GM19035 (cell line): ENCODE measurements around the gene EXOSC3.

ENCODE experiments used
- ATAC-seq: cut with Tn5 transposase; IDR thresholded peaks from one replicate; pipeline ENCODE4 v1.9.1; 2021; ENCODE audit not compliant: unreplicated experiment

The EXOSC3 gene

DNA sequence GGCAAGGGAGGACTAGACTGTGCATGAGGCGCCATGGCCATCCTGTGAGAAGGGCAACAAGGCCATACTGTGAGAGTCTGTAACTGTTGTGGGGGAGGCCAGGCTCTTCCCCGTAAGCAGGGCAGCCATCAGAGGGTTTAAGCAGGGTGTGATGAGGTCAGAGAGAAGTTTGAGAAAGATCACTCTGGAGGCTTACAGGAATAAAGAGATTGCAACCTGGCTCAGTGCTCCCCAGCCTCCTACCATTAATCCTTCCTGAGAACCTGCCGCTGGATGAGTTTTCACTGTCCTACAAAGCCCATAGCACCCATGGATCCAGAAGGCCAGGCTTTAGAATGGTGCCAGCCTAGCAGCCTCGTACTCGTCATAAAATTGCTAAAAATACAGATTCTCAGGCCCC, 45.6 kb downstream of the EXOSC3 start:
- no peak for ATAC-seq

DNA sequence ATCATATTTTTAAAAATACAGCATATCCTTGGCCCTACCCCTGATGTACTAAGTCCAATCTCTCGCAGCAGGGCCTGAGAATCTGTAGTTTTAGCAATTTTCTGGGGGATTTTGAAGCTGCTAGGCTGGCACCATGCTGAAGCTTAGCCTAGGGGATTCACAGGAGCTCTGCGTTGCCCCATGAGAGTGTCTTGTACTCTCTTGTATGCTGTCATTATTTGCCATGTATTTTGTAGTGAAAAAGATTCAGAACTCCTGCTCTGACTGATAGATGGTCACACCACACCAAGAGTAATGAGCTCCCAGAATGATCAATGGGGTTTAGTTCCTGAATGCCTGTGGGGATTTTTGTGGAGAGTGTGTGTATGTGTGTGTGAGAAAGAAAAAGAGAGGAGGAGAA, 51.9 kb downstream of the EXOSC3 start:
- ATAC-seq = no peak

DNA sequence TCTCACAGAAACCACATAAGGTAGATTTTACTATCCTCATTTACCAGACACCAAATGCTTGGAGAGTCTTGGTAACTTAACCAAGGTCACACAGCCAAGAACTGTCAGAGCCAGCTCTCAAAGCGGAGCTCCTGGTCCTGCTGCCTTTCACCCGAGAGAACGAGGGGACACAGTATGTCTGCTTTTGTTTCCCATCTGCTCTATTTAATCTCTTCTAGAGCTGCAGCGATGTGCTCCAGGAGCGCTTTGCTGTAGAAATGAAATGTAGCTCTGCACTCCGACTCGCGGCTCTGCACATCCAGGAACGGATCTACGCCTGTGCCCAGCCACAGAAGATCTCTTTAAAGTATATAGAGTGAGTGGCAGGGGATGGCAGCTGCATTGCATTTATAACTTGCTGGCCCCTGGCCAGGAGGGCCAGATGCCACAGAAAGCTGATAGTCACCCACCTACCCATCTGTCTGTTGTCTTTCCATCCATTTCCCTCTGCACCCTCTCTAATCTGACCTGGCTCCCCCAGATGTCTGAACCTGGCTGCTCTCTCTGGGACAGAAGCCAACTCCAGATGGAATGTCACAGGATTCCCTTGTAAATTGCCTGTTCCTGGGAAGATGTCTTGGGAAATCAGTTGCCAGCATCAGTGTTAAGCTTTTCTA, 52.6 kb downstream of the EXOSC3 start:
- no peak for ATAC-seq

DNA sequence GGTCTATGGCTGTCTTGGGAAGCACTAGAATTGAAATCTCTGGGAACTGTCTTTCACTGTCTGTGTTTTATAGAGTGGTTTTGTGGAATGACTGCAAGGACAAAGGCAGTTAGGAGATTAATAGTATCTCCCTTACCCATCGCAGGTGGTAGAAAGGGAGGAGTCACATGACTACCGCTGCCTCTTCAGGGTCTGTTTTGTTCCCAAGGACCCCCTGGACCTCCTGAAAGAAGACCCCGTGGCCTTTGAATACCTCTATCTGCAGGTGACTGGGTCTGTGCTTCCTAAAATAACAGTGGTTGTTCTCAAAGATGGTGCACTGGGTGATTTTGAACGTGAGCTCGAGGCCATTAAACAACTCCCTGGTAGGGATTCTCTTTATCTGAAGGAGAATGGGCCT, 54.0 kb downstream of the EXOSC3 start:
- no peak for ATAC-seq

DNA sequence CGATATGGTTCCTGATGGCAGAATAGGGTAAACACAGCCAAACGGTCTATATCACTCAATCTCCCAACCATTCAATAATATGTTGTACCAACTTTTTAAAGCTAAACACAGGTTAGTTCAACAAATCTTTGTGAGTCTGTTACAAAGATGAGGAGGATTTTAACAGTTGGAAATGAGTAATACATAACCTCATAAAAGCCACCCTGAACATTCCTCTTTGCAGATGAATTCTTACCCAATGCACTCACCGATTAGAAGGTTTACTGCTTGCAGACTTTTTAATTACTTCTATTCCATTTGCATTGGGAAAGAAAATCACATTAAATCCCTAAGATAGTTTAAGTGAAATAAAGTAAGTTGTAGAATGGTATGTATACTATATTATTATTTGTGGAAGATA, 54.6 kb downstream of the EXOSC3 start:
- ATAC-seq = no peak
